IPS-18c (cell line): ENCODE results near the gene CLDN19.

Experiments
- H3K4me3 ChIP-seq: 2 replicates; pipeline ENCODE4 v1.7.0; 2013; ENCODE audit warnings: low read depth, mild to moderate bottlenecking, low read length, moderate library complexity; ENCODE audit not compliant: insufficient read depth
- H3K9me3 ChIP-seq: one replicate; pipeline ENCODE4 v1.6.1; 2013; ENCODE audit warnings: mild to moderate bottlenecking, low read length, moderate library complexity; ENCODE audit not compliant: control insufficient read depth, insufficient read depth

CLDN19 gene

GRCh38 chr1:42739753-42740700 is at the start of gene CLDN19:
Gene CLDN19 (minus strand): TSS chr1:42740236. CDS start chr1:42740063, 173 bp downstream.
- no peaks in the 10 kb centered on the region for H3K9me3 ChIP-seq
- peak within 1 kb of the TSS; percentile 40 for H3K4me3 ChIP-seq

- H3K4me3 ChIP-seq = no peak overlapping the region
- H3K9me3 ChIP-seq = no peaks in the 10 kb centered on the region
Observed at GRCh38 chr1:42788021-42788420, 48.0 kb upstream of the CLDN19 start.

GRCh38 chr1:42786097-42786496 is 46.1 kb upstream of the CLDN19 start:
- H3K4me3 ChIP-seq = no peak overlapping the region
- no peaks in the 10 kb centered on the region for H3K9me3 ChIP-seq

- Histone ChIP-seq H3K4me3 (no peak within 1 kb of the TSS), H3K9me3 (no peaks in the 10 kb centered on the region)
Observed at GRCh38 chr1:42784946-42785693, 45.1 kb upstream of the CLDN19 start, which contains the start of gene TMEM269. Gene TMEM269 (plus strand): TSS chr1:42784991. CDS start chr1:42789894, 4,903 bp downstream.

GRCh38 chr1:42784547-42784945 is 44.5 kb upstream of the CLDN19 start:
- Histone ChIP-seq H3K4me3 (no peak overlapping the region), H3K9me3 (no peaks in the 10 kb centered on the region)

- H3K9me3 ChIP-seq = no peaks in the 10 kb centered on the region
- H3K4me3 ChIP-seq = no peak overlapping the region
Observed at GRCh38 chr1:42783092-42783491, 43.1 kb upstream of the CLDN19 start.

GRCh38 chr1:42780176-42780575 is 40.1 kb upstream of the CLDN19 start:
- Histone ChIP-seq H3K9me3 (no peaks in the 10 kb centered on the region), H3K4me3 (no peak overlapping the region)

GRCh38 chr1:42779725-42780124 is 39.7 kb upstream of the CLDN19 start:
- Histone ChIP-seq H3K4me3 (no peak overlapping the region), H3K9me3 (no peaks in the 10 kb centered on the region)

GRCh38 chr1:42777852-42778251 is 37.8 kb upstream of the CLDN19 start:
- H3K9me3 ChIP-seq = no peaks in the 10 kb centered on the region
- H3K4me3 ChIP-seq = no peak overlapping the region

- H3K4me3 ChIP-seq = no peak overlapping the region
- H3K9me3 ChIP-seq = no peaks in the 10 kb centered on the region
Observed at GRCh38 chr1:42776502-42776901, 36.5 kb upstream of the CLDN19 start.

GRCh38 chr1:42774928-42775526 is 35.0 kb upstream of the CLDN19 start:
- Histone ChIP-seq H3K9me3 (no peaks in the 10 kb centered on the region), H3K4me3 (no peak overlapping the region)

GRCh38 chr1:42773420-42773819 is 33.4 kb upstream of the CLDN19 start:
- Histone ChIP-seq H3K4me3 (no peak overlapping the region), H3K9me3 (no peaks in the 10 kb centered on the region)

- Histone ChIP-seq H3K4me3 (no peak overlapping the region), H3K9me3 (no peaks in the 10 kb centered on the region)
Observed at GRCh38 chr1:42769811-42770210, 29.8 kb upstream of the CLDN19 start.

- H3K9me3 ChIP-seq = no peaks in the 10 kb centered on the region
- H3K4me3 ChIP-seq = peak overlapping the region; percentile 99; the same call in 1 of the 2 replicates
Observed at GRCh38 chr1:42768172-42768571, 28.1 kb upstream of the CLDN19 start.

GRCh38 chr1:42767510-42768000 is 27.5 kb upstream of the CLDN19 start:
- Histone ChIP-seq H3K9me3 (no peaks in the 10 kb centered on the region), H3K4me3 (peak overlapping the region; percentile 99)

GRCh38 chr1:42766741-42767509 is 26.9 kb upstream of the CLDN19 start, which contains the start of the genes C1orf50 and P3H1:
Gene C1orf50 (plus strand): TSS chr1:42767249. CDS start chr1:42767312, 63 bp downstream.
Gene P3H1 (minus strand): TSS chr1:42767028. CDS start chr1:42766971, 57 bp downstream.
- Histone ChIP-seq H3K9me3 (no peaks in the 10 kb centered on the region), H3K4me3 (peak within 1 kb of the TSS; percentile 99)
